ENCODE measurements around the gene LINC01488.

Gene LINC01488

GRCh38 chr11:69534166-69534530 lies 52.7 kb downstream of the LINC01488 start (continued):
- no peak for TF ChIP-seq TCF4 (CRISPR knock-in tag; IDR thresholded peaks at IDR 0.05; ENCODE audit: borderline replicate concordance)
- no peak for TF ChIP-seq CREB5 (CRISPR knock-in tag; IDR thresholded peaks at IDR 0.05; ENCODE audit: low read depth)
- no peak for TF ChIP-seq ZNF565 (CRISPR knock-in tag; conservative IDR thresholded peaks at IDR 0.05; ENCODE audit: low read depth)
- no peak for TF ChIP-seq RARB (CRISPR knock-in tag; IDR thresholded peaks at IDR 0.05)

GRCh38 chr11:69535908-69536307 lies 54.4 kb downstream of the LINC01488 start:
- TF ChIP-seq ZFP30 (CRISPR knock-in tag; IDR thresholded peaks at IDR 0.05) (no peak), ZNF70 (CRISPR knock-in tag; IDR thresholded peaks at IDR 0.05) (no peak), TOX (CRISPR knock-in tag; IDR thresholded peaks at IDR 0.05; ENCODE audit: borderline replicate concordance) (no peak), BACH2 (CRISPR knock-in tag; IDR thresholded peaks at IDR 0.05; ENCODE audit: borderline replicate concordance) (no peak), CSDC2 (CRISPR knock-in tag; IDR thresholded peaks at IDR 0.05) (no peak), GLIS3 (CRISPR knock-in tag; IDR thresholded peaks at IDR 0.05) (no peak), ZFP3 (CRISPR knock-in tag; IDR thresholded peaks at IDR 0.05) (no peak)
- no peak for ATAC-seq

- ATAC-seq = no peak
- TF ChIP-seq POU6F1 (CRISPR knock-in tag; IDR thresholded peaks at IDR 0.05; ENCODE audit: borderline replicate concordance, low read depth) = no peak
Measured at GRCh38 chr11:69536406-69536805, 54.9 kb downstream of the LINC01488 start.

GRCh38 chr11:69537126-69537525 lies 55.7 kb downstream of the LINC01488 start:
- TF ChIP-seq ZFP30 (CRISPR knock-in tag; IDR thresholded peaks at IDR 0.05) (no peak), PATZ1 (CRISPR knock-in tag; IDR thresholded peaks at IDR 0.05; ENCODE audit: borderline replicate concordance) (no peak), CSRNP3 (CRISPR knock-in tag; IDR thresholded peaks at IDR 0.05) (no peak), RARB (CRISPR knock-in tag; IDR thresholded peaks at IDR 0.05) (no peak), OSR1 (CRISPR knock-in tag; IDR thresholded peaks at IDR 0.05) (no peak), ZFP3 (CRISPR knock-in tag; IDR thresholded peaks at IDR 0.05) (no peak), TCF4 (CRISPR knock-in tag; IDR thresholded peaks at IDR 0.05; ENCODE audit: borderline replicate concordance) (no peak), GLIS3 (CRISPR knock-in tag; IDR thresholded peaks at IDR 0.05) (no peak), ZNF565 (CRISPR knock-in tag; conservative IDR thresholded peaks at IDR 0.05; ENCODE audit: low read depth) (no peak), ZNF70 (CRISPR knock-in tag; IDR thresholded peaks at IDR 0.05) (no peak), CREB5 (CRISPR knock-in tag; IDR thresholded peaks at IDR 0.05; ENCODE audit: low read depth) (no peak)
- no peak for ATAC-seq

GRCh38 chr11:69537855-69538640 lies 56.6 kb downstream of the LINC01488 start:
- ATAC-seq = no peak
- TF ChIP-seq BACH2 (CRISPR knock-in tag; IDR thresholded peaks at IDR 0.05; ENCODE audit: borderline replicate concordance) (no peak), ZFP3 (CRISPR knock-in tag; IDR thresholded peaks at IDR 0.05) (no peak), ARNTL (CRISPR knock-in tag; IDR thresholded peaks at IDR 0.05; ENCODE audit: borderline replicate concordance, low read depth) (no peak), GLIS3 (CRISPR knock-in tag; IDR thresholded peaks at IDR 0.05) (no peak), TSHZ2 (CRISPR knock-in tag; IDR thresholded peaks at IDR 0.05) (no peak), CREB5 (CRISPR knock-in tag; IDR thresholded peaks at IDR 0.05; ENCODE audit: low read depth) (no peak)
